Esophagus muscularis mucosa (tissue), 4 donors: ENCODE data around the gene ZNF124. TPM values are rescaled to one million over a fixed set of nuclear protein-coding genes. Genes with fewer than 3 reads are reported as not detected.
"Not testable (repeated sequence)": the region's sequence is repeated elsewhere in the genome, so short reads cannot be mapped to it uniquely, and the experiment has no call there.

Experiments
- DNase-seq: peaks from one replicate; pipeline ENCODE4 v3.0.0-alpha.2; 2017; ENCODE audit errors: extremely low spot score
- H3K27ac ChIP-seq, 4 donors: fragments of 200-600 bp; sonication (generic); replicated peaks in 1 of 4; 1 replicate in 3 of 4; 2 replicates in 1 of 4; pipeline ENCODE4 v1.5.1; 2016 to 2019; ENCODE audit warnings: mild to moderate bottlenecking in 1 of 4
- H3K27me3 ChIP-seq, 4 donors: fragments of 200-600 bp; sonication (generic); one replicate each; pipeline versions ENCODE4 v1.5.1 to v1.6.0; 2016 to 2019
- H3K36me3 ChIP-seq, 4 donors: fragments of 200-600 bp; sonication (generic); one replicate each; pipeline ENCODE4 v1.5.1; 2016 to 2019
- H3K4me1 ChIP-seq, 4 donors: fragments of 200-600 bp; sonication (generic); one replicate each; pipeline ENCODE4 v1.5.1; 2016 to 2019
- H3K4me3 ChIP-seq, 4 donors: fragments of 200-600 bp; sonication (generic); 1 replicate in 2 of 4; 2 replicates in 2 of 4; pipeline ENCODE4 v1.5.1; 2016 to 2019; ENCODE audit warnings: mild to moderate bottlenecking in 4 of 4, moderate library complexity in 1 of 4
- H3K9me3 ChIP-seq, 4 donors: fragments of 200-600 bp; sonication (generic); 1 replicate in 3 of 4; 2 replicates in 1 of 4; pipeline ENCODE4 v1.5.1; 2016 to 2019
- EP300 ChIP-seq: sonication (generic); formaldehyde crosslinking; IDR thresholded peaks from one replicate; pipeline ENCODE4 v1.6.1; 2017; ENCODE audit warnings: antibody characterized with exemption
- POLR2A ChIP-seq: fragments of 450-650 bp; IDR thresholded peaks from one replicate; pipeline ENCODE4 v1.6.1; 2017; ENCODE audit warnings: antibody characterized with exemption, moderate library complexity, mild to moderate bottlenecking, low read depth
- POLR2AphosphoS5 ChIP-seq, 2 donors: sonication (generic); formaldehyde crosslinking; IDR thresholded peaks; one replicate each; pipeline ENCODE4 v1.6.1; 2017; ENCODE audit warnings: antibody characterized with exemption in 2 of 2
- WGBS: methylation state at CpG from one replicate; pipeline ENCODE4 v1.1.5; 2018; 5-methylcytosine and 5-hydroxymethylcytosine counted together
- intact Hi-C: fragments of 100-400 bp; cut with DNase I; formaldehyde crosslinking; loops from one replicate; pipeline ENCODE4 v1.15.1; 2023
- total RNA-seq, 4 donors: library from RNA; depleted of rRNA; stranded (reverse); fragments of >200 nt; gene quantifications; one replicate each; pipeline versions ENCODE4 v1.1.0 to v1.2.1, GENCODE V29; 2016
- TF ChIP-seq, protein P1 (sequence below), 3 experiments: fragments of 200-600 bp in 2 of 3; fragments of 450-650 bp in 1 of 3; sonication (generic) in 2 of 3; IDR thresholded peaks; one replicate each; pipeline ENCODE4 v1.5.1; 2017 to 2019; ENCODE audit warnings: antibody characterized with exemption in 3 of 3, mild to moderate bottlenecking in 2 of 3, moderate library complexity in 1 of 3

The ZNF124 gene
- total RNA-seq, result 10 to 100 TPM; 21.6 to 62.7 (median 43.3) TPM

DNA sequence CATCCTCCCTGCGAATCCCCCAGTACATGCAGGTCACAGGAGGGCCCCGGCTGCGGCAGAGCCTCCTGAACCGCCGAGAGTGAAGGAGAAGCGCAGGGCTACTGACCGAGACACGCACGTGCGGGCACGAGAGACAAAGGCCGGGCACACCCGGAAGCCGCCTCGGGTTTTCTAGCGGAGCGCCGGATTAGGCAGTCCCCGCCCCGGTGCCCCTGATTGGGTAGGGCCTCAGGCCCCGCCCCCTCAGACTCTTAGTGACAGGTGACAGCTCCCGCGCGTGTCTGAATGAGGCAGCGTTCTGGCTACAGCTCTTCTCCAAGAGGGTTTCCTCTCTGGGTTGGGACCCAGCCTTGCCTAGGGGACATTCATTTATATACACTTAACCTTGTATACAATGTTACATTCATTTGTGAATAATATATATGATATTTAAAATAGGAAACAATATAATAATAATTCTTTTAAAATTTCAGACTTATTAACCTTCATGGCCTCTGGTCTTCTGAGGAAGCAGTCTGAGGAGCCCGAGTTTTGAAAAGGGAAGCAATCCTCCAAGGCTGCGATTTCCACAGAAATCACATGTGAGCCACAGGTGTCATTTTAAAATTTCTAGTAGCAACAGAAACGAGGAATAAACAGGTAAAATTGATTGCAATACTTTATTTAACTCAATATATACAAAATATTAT, at the start of gene ZNF124:
Gene ZNF124, minus strand, starts transcription at position 146 of the 689 bp plus-strand sequence. Its CDS starts 143 bp downstream, at position 3.
- not testable (repeated sequence) for H3K4me1 ChIP-seq, H3K27ac ChIP-seq, DNase-seq, H3K36me3 ChIP-seq, H3K9me3 ChIP-seq, H3K27me3 ChIP-seq, H3K4me3 ChIP-seq
- intact Hi-C loops, result loop anchor here (2.0 to 5.0 kb wide), 2 partner anchors 39 to 60 kb away; no protein-coding TSS in a partner anchor
- WGBS, result 42% methylated on average over 3 of the region's 28 CpGs

DNA sequence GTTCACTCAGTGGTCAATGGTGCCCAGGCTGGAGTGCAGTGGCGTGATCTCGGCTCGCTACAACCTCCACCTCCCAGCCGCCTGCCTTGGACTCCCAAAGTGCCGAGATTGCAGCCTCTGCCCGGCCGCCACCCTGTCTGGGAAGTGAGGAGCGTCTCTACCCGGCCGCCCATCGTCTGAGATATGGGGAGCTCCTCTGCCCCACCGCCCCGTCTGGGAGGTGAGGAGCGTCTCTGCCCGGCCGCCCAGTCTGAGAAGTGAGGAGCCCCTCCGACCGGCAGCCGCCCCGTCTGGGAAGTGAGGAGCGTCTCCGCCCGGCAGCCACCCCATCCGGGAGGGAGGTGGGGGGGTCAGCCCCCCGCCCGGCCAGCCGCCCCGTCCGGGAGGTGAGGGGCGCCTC, 48.5 kb upstream of the ZNF124 start:
- H3K36me3 ChIP-seq, intact Hi-C loops, H3K27ac ChIP-seq, H3K9me3 ChIP-seq, DNase-seq, H3K4me3 ChIP-seq, H3K27me3 ChIP-seq, H3K4me1 ChIP-seq: not testable (repeated sequence)
- 83% methylated on average over 3 of the region's 30 CpGs for WGBS

DNA sequence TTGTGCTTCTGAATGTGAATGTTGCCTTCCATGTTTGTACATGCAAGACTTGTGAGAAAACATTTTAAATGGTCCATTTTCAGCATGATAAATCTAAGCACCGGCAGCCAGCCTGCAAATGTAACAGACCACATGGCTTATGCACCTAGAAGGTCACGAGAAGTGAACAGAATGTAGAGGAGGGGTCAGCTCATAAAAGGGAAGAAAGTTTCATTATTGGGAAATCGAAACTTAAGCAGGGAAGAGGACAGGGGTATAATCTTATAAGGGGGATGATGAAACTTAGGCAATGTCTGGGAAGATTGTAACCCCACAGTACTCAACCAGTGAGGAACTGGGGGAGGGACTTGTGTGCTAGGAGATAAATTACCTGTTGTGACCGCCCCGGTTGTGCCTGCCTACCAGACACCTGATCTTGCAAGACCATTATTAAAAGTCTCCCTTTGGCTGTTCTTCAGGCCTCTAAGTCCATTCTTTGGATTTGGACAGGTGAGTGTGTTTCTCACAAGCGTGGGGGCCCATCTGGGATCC, 46.4 kb upstream of the ZNF124 start:
- Histone ChIP-seq H3K27ac (no peak overlapping the region), H3K27me3 (no peaks in the 10 kb centered on the region), H3K9me3 (no peaks in the 10 kb centered on the region), H3K36me3 (no peaks in the 10 kb centered on the region), H3K4me3 (no peak overlapping the region), H3K4me1 (no peaks in the 10 kb centered on the region)
- TF ChIP-seq POLR2A, result no peak
- TF ChIP-seq, protein P1, sequence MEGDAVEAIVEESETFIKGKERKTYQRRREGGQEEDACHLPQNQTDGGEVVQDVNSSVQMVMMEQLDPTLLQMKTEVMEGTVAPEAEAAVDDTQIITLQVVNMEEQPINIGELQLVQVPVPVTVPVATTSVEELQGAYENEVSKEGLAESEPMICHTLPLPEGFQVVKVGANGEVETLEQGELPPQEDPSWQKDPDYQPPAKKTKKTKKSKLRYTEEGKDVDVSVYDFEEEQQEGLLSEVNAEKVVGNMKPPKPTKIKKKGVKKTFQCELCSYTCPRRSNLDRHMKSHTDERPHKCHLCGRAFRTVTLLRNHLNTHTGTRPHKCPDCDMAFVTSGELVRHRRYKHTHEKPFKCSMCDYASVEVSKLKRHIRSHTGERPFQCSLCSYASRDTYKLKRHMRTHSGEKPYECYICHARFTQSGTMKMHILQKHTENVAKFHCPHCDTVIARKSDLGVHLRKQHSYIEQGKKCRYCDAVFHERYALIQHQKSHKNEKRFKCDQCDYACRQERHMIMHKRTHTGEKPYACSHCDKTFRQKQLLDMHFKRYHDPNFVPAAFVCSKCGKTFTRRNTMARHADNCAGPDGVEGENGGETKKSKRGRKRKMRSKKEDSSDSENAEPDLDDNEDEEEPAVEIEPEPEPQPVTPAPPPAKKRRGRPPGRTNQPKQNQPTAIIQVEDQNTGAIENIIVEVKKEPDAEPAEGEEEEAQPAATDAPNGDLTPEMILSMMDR (IDR thresholded peaks at IDR 0.05), result no peak
- no peak for TF ChIP-seq POLR2AphosphoS5 (IDR thresholded peaks at IDR 0.05)
- TF ChIP-seq EP300, result no peak
- 66% methylated on average over 5 of the region's 6 CpGs for WGBS
- no peak for DNase-seq
- intact Hi-C loops, result no loop called here

DNA sequence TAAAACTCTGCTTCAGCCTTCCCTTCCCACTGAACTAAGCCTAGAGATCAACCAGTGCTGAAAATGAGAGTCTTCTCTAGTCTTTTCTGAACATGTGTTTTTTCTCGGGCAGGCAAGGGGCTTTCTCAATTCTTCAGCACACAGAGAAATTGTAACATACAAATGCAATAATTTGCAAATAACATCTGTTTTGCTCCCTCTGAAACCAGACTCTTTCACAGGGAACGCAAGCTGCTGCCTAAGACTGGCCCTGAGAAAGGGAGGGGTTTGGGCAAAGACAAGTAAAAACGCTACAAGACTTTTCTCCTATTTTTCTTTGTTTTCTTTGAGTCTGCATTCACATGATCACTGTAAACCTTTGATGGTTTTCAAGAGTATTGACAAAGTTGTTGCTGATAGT, 44.4 kb upstream of the ZNF124 start:
- Histone ChIP-seq H3K4me3 (no peak overlapping the region), H3K4me1 (peaks cover 0 to 3% (median 0%) of the 10 kb centered on the region in 4 donors), H3K36me3 (no peaks in the 10 kb centered on the region), H3K9me3 (no peaks in the 10 kb centered on the region), H3K27ac (no peak overlapping the region), H3K27me3 (no peaks in the 10 kb centered on the region)
- intact Hi-C loops, result no loop called here
- TF ChIP-seq POLR2AphosphoS5 (IDR thresholded peaks at IDR 0.05), result no peak
- TF ChIP-seq POLR2A, result no peak
- TF ChIP-seq EP300, result no peak
- TF ChIP-seq, protein P1 (IDR thresholded peaks at IDR 0.05), result no peak
- no peak for DNase-seq
- WGBS, result 24% methylated on average over 3 of the region's 3 CpGs

DNA sequence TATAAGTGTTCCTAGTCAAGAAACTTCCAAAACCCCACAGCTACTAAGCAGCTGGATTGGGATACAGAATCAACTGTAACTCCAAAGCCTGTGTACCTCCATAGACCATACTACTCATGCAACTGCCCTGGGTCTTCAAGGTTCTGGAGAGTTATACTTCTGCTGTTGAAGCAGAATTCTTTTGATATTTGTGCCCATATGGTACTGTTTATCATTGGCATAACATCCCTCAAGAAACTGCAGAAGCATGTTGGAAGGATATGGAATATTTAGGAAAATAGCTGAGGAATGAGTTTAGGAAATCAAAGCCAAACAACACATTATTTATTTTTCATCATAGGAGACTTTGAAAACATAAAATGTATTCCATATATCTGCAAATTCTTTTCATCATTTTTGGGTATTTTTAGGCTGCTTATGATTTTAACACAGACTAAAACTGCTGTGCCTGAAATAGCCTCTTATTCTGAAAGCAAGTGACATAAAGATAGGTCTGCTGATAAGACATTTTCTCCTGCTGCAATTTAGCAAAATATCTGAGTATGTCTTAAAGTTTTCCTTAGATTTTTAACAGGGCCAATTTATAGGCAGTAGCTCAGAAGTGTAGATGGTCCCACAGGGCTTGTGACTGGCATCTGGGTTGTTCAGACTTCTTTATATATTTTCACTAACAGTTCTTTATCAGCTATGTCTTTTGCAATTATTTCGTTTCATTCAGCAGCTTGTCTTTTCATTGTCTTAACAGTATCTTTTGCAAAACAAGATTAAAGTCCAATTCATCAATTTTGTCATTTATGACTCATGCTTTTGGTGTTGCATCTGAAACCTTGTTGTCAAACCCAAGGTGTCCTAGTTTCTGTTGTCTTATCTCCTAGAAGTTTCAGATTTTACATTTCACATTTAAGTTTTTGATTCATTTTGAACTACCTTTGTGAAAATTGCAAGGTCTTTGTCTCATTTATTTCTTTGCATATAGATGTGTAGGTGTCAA, 41.1 kb upstream of the ZNF124 start:
- intact Hi-C loops, result no loop called here
- Histone ChIP-seq H3K36me3 (no peaks in the 10 kb centered on the region), H3K9me3 (no peaks in the 10 kb centered on the region), H3K4me1 (peaks cover 17 to 25% (median 21%) of the 10 kb centered on the region in 4 donors), H3K27me3 (no peaks in the 10 kb centered on the region), H3K4me3 (no peak overlapping the region), H3K27ac (no peak overlapping the region)
- no peak for TF ChIP-seq POLR2A
- no peak for TF ChIP-seq POLR2AphosphoS5 (IDR thresholded peaks at IDR 0.05)
- TF ChIP-seq, protein P1 (IDR thresholded peaks at IDR 0.05), result no peak
- no peak for TF ChIP-seq EP300
- 53% methylated on average over 1 of the region's 1 CpG for WGBS
- no peak for DNase-seq
